B cell (primary cell): ENCODE measurements around the gene MVB12B. TPM values are rescaled to one million over a fixed set of nuclear protein-coding genes. Genes with fewer than 3 reads are reported as not detected.

Experiments used
- ATAC-seq: fragments of 200-7000 bp; cut with Tn5 transposase; one replicate; pipeline ENCODE4 v1.10.0; 2021; ENCODE audit warnings: low read depth, mild to moderate bottlenecking, moderate number of reproducible peaks, moderate library complexity
- CTCF ChIA-PET: fragments of 350-600 bp; sonication (Branson Sonifier 250); formaldehyde crosslinking; loops from one replicate; lab custom pipeline; 2021; ENCODE audit warnings: antibody characterized with exemption, inconsistent platforms; lab: Charles Lee
- POLR2A ChIA-PET: fragments of 350-600 bp; sonication (Branson Sonifier 250); formaldehyde crosslinking; loops from one replicate; lab custom pipeline; 2021; ENCODE audit warnings: antibody characterized with exemption; lab: Charles Lee
- DNase-seq: peaks from one replicate; pipeline ENCODE4 v3.0.0; 2013
- H2AFZ ChIP-seq: 2 replicates; pipeline ENCODE4 v1.6.1; 2012; ENCODE audit warnings: mild to moderate bottlenecking, low read depth, low read length; ENCODE audit not compliant: insufficient read depth, poor library complexity, severe bottlenecking
- H3K27ac ChIP-seq, 2 donors: 1 replicate in 1 of 2; 2 replicates in 1 of 2; pipeline ENCODE4 v1.5.1; 2012 to 2013; ENCODE audit warnings: low read length in 2 of 2, mild to moderate bottlenecking in 2 of 2, moderate library complexity in 1 of 2
- H3K27me3 ChIP-seq, 4 experiments: fragments of 200-600 bp in 1 of 4; sonication (generic) in 1 of 4; replicated peaks in 1 of 4; 1 replicate in 2 of 4; 2 replicates in 2 of 4; pipeline versions ENCODE4 v1.6.1 to v1.7.0; 2013 to 2016; ENCODE audit warnings: low read length in 3 of 4, mild to moderate bottlenecking in 2 of 4, mixed read lengths in 1 of 4, moderate library complexity in 1 of 4; ENCODE audit not compliant: insufficient read depth in 4 of 4, control insufficient read depth in 3 of 4; ENCODE audit errors: control extremely low read depth in 1 of 4
- H3K36me3 ChIP-seq, 2 experiments: replicated peaks in 1 of 2; 1 replicate in 1 of 2; 2 replicates in 1 of 2; pipeline versions ENCODE4 v1.6.1 to v1.7.1; 2013; ENCODE audit warnings: low read length in 1 of 2; ENCODE audit not compliant: insufficient read depth in 2 of 2, control insufficient read depth in 1 of 2; ENCODE audit errors: control extremely low read depth in 1 of 2, extremely low read depth in 1 of 2
- H3K4me1 ChIP-seq, 2 donors: fragments of 200-600 bp in 1 of 2; sonication (generic) in 1 of 2; 1 replicate in 1 of 2; 2 replicates in 1 of 2; pipeline versions ENCODE4 v1.5.1 to v1.6.1; 2013 to 2017; ENCODE audit warnings: low read length in 2 of 2; ENCODE audit not compliant: control insufficient read depth in 2 of 2, insufficient read depth in 2 of 2
- H3K4me2 ChIP-seq: replicated peaks from 2 replicates; pipeline ENCODE3; 2012; ENCODE audit warnings: mild to moderate bottlenecking, low read depth, low read length; ENCODE audit not compliant: poor library complexity, severe bottlenecking
- H3K4me3 ChIP-seq, 5 experiments: fragments of 200-600 bp in 1 of 5; sonication (generic) in 1 of 5; 1 replicate in 3 of 5; 2 replicates in 2 of 5; pipeline versions ENCODE4 v1.5.1 to v1.7.0; 2011 to 2016; ENCODE audit warnings: low read length in 4 of 5, mild to moderate bottlenecking in 4 of 5, low read depth in 2 of 5, control low read depth in 1 of 5, moderate library complexity in 1 of 5; ENCODE audit not compliant: insufficient read depth in 1 of 5; ENCODE audit errors: control extremely low read depth in 1 of 5, extremely low read depth in 1 of 5
- H3K79me2 ChIP-seq: fragments of 200-600 bp; sonication (generic); one replicate; pipeline ENCODE4 v1.6.0; 2016; ENCODE audit warnings: low read length; ENCODE audit not compliant: control insufficient read depth, insufficient read depth
- H3K9ac ChIP-seq: fragments of 200-600 bp; sonication (generic); 2 replicates; pipeline ENCODE4 v1.6.1; 2017; ENCODE audit warnings: mild to moderate bottlenecking, low read length, moderate library complexity
- H3K9me3 ChIP-seq, 3 donors: one replicate each; pipeline versions ENCODE4 v1.6.1 to v1.7.1; 2013; ENCODE audit warnings: low read length in 2 of 3; ENCODE audit not compliant: control insufficient read depth in 2 of 3, insufficient read depth in 1 of 3; ENCODE audit errors: control extremely low read depth in 1 of 3
- H4K20me1 ChIP-seq: 2 replicates; pipeline ENCODE4 v1.6.0; 2012; ENCODE audit warnings: mild to moderate bottlenecking, low read length; ENCODE audit not compliant: insufficient read depth, control insufficient read depth, poor library complexity, severe bottlenecking
- H3K27ac Mint-ChIP-seq: one replicate; pipeline ENCODE4 v1.8.0; 2021; ENCODE audit warnings: mixed read lengths
- H3K27me3 Mint-ChIP-seq: one replicate; pipeline ENCODE4 v1.8.0; 2021; ENCODE audit warnings: mixed read lengths
- H3K4me1 Mint-ChIP-seq: one replicate; pipeline ENCODE4 v1.8.0; 2021; ENCODE audit warnings: mixed read lengths
- H3K4me3 Mint-ChIP-seq: one replicate; pipeline ENCODE4 v1.8.0; 2021; ENCODE audit warnings: mixed read lengths
- H3K9me3 Mint-ChIP-seq: one replicate; pipeline ENCODE4 v1.8.0; 2022; ENCODE audit warnings: mixed read lengths; ENCODE audit not compliant: insufficient read depth
- CTCF ChIP-seq: fragments of 200-600 bp; IDR thresholded peaks from one replicate; pipeline ENCODE4 v1.8.0; 2022; ENCODE audit warnings: antibody characterized with exemption, mild to moderate bottlenecking
- EZH2 ChIP-seq: IDR thresholded peaks from 2 replicates; pipeline ENCODE4 v1.6.1; 2012; ENCODE audit warnings: borderline replicate concordance, low read depth, mild to moderate bottlenecking, moderate library complexity, low read length; ENCODE audit not compliant: insufficient read depth, poor library complexity, severe bottlenecking
- WGBS: methylation state at CpG from one replicate; pipeline ENCODE4 v1.1.5; 2013; ENCODE audit warnings: missing lambda C conversion rate; ENCODE audit not compliant: insufficient coverage; 5-methylcytosine and 5-hydroxymethylcytosine counted together
- intact Hi-C: fragments of 100-400 bp; cut with micrococcal nuclease; formaldehyde crosslinking; loops from one replicate; pipeline ENCODE4 v1.10.0; 2022
- polyA plus RNA-seq: library from polyadenylated mRNA; depleted of rRNA; stranded (reverse); fragments of >200 nt; gene quantifications from 2 replicates; pipeline ENCODE4 v1.2.3, GENCODE V29; 2012
- total RNA-seq, 2 donors: library from RNA; stranded (reverse); fragments of 120-200 nt in 1 of 2; gene quantifications; 1 replicate in 1 of 2; 2 replicates in 1 of 2; pipeline versions ENCODE4 v1.2.3 to v1.2.4, GENCODE V29; 2013 to 2022

MVB12B gene
- total and polyA plus RNA-seq, 2 donors (not counting 1 experiment from before 2014, with no cell fraction given) = 1.2 to 9.8 TPM

GRCh38 chr9:126299706-126300276, 26.8 kb upstream of the MVB12B start:
- ChIA-PET CTCF (interaction anchor here (1.3 to 2.0 kb wide), 2 partner anchors 99 to 191 kb away, joined by 5 to 11 read pairs; no protein-coding TSS in a partner anchor), POLR2A (interaction anchor here (0.7 kb wide), 1 partner anchor 97 kb away, joined by 4 read pairs; no protein-coding TSS in a partner anchor)
- Mint-ChIP-seq H3K9me3 (no peaks in the 10 kb centered on the region), H3K27ac (no peak overlapping the region), H3K4me3 (no peak overlapping the region), H3K4me1 (no peaks in the 10 kb centered on the region), H3K27me3 (peaks cover 18% of the 10 kb centered on the region)
- Histone ChIP-seq H3K4me1 (no peaks in the 10 kb centered on the region), H3K9ac (no peak overlapping the region), H3K27ac (no peak overlapping the region), H4K20me1 (no peaks in the 10 kb centered on the region), H3K9me3 (no peaks in the 10 kb centered on the region), H3K4me2 (no peak overlapping the region), H3K27me3 (peaks cover 0 to 5% (median 2%) of the 10 kb centered on the region in 4 experiments), H3K4me3 (no peak overlapping the region), H3K79me2 (no peaks in the 10 kb centered on the region), H3K36me3 (no peaks in the 10 kb centered on the region), H2AFZ (no peak overlapping the region)
- 91% methylated on average over 4 of the region's 7 CpGs for WGBS
- TF ChIP-seq CTCF (no peak), EZH2 (no peak)
- no peak for DNase-seq
- no peak for ATAC-seq
- intact Hi-C loops = no loop called here

- no peak for DNase-seq
- Histone ChIP-seq H3K36me3 (no peaks in the 10 kb centered on the region), H3K27ac (no peak overlapping the region), H3K27me3 (peaks cover 0 to 5% (median 2%) of the 10 kb centered on the region in 4 experiments), H4K20me1 (no peaks in the 10 kb centered on the region), H2AFZ (no peak overlapping the region), H3K9ac (no peak overlapping the region), H3K79me2 (no peaks in the 10 kb centered on the region), H3K4me3 (no peak overlapping the region), H3K4me2 (no peak overlapping the region), H3K9me3 (no peaks in the 10 kb centered on the region), H3K4me1 (no peaks in the 10 kb centered on the region)
- intact Hi-C loops = no loop called here
- TF ChIP-seq EZH2 (no peak), CTCF (no peak)
- no peak for ATAC-seq
- ChIA-PET POLR2A (no interaction called here), CTCF (interaction anchor here (0.7 to 5.1 kb wide), 6 partner anchors 31 to 893 kb away, joined by 3 to 72 read pairs (median 8); no protein-coding TSS in a partner anchor)
- WGBS = no CpG with 5 or more reads among the region's 3 CpGs
- no peaks in the 10 kb centered on the region for H3K4me1 Mint-ChIP-seq
- H3K9me3 Mint-ChIP-seq = no peaks in the 10 kb centered on the region
- H3K4me3 Mint-ChIP-seq = no peak overlapping the region
- H3K27ac Mint-ChIP-seq = no peak overlapping the region
- H3K27me3 Mint-ChIP-seq = peaks cover 14% of the 10 kb centered on the region
Measured at GRCh38 chr9:126301196-126301595, 25.4 kb upstream of the MVB12B start.
